SK-N-MC (cell line): Measurements from ENCODE around the gene YWHAB.

Experiments used
- EZH2 ChIP-seq: fragments of 200-600 bp; sonication (generic); IDR thresholded peaks from one replicate; pipeline ENCODE4 v1.6.1; 2017; ENCODE audit warnings: antibody characterized with exemption
- FOXP2 ChIP-seq: optimal IDR thresholded peaks from 2 replicates; pipeline ENCODE3; 2011; ENCODE audit warnings: mild to moderate bottlenecking, moderate library complexity; ENCODE audit not compliant: insufficient read depth; ENCODE audit errors: extremely low read length, control extremely low read depth
- POLR2AphosphoS5 ChIP-seq: IDR thresholded peaks from 2 replicates; pipeline ENCODE4 v1.6.1; 2012; ENCODE audit warnings: mild to moderate bottlenecking, low read depth, low read length, borderline replicate concordance

DNA sequence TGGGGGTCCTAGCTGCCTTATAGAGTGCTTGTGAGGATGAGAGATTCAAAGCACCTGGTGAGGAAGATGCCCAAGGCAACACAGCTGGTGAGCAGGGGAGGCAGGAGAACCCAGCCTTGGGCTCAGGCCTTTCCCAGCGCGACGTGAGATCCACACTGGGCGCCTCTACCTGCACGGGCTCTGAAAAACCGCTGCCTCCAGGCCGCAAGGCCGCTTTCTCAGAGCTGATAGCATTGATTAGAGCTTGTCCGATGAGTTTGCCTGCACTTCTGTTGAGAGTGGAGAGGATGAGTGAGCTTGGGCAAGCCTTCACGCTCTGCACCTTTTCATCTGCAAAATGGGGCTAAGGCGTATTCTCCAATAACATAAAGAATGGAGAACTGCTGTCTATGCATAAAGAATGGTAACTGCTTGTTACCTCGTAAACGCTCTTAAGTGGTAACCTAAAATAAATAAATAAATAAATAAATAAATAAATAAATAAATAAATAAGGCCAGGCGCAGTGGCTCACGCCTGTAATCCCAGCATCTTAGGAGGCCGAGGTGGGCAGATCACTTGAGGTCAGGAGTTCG lies 25.3 kb downstream of the YWHAB start:
- TF ChIP-seq EZH2 (no peak), POLR2AphosphoS5 (no peak), FOXP2 (no peak)
